PFSK-1 (cell line): ENCODE data around the gene NCAPD3.

Source experiments
- POLR2AphosphoS5 ChIP-seq: IDR thresholded peaks from 2 replicates; pipeline ENCODE4 v1.6.1; 2012; ENCODE audit warnings: low read depth, mild to moderate bottlenecking, control low read depth, low read length, moderate library complexity
- TAF1 ChIP-seq: IDR thresholded peaks from 2 replicates; pipeline ENCODE4 v1.6.1; 2012; ENCODE audit warnings: low read length, control low read depth, borderline replicate concordance; ENCODE audit not compliant: insufficient read depth
- TF ChIP-seq, protein P1 (sequence below), 2 experiments: IDR thresholded peaks; 2 replicates each; pipeline versions ENCODE4 v1.6.1 to v1.8.0; 2011 to 2012; ENCODE audit warnings: low read depth in 2 of 2, low read length in 2 of 2, control low read depth in 1 of 2, inconsistent platforms in 1 of 2, mild to moderate bottlenecking in 1 of 2, moderate library complexity in 1 of 2; ENCODE audit not compliant: insufficient read depth in 1 of 2

DNA sequence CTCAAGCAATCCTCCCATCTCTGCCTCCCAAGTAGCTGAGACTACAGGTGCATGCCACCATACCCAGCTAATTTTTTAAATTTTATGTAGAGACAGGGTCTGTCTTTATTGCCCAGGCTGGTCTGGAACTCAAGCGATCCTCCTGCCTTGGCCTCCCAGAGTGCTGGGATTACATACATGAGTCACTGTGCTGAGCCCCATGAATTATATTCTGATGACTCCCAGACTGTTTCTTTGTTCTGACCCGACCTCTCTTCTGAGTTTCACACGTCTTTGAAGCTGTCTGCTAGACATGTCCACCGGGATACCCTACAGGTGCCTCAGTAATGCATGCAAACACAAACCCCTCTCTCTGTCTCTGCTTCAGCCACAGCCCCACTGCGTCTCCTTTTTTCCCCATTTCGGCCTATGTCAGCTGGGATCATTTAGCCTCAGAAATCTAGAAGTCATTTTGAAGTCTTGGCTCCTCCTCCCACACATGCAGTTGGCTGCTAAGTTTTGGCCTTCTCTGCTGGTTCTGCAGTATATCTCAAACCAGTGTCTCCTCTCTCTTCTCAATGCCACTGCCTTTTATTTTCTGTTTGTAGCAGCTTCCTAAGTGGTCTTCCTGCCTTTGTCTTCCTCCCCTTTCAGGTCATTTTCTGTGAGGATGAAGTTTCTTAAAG is 5.5 kb upstream of the NCAPD3 start:
- no peak for TF ChIP-seq POLR2AphosphoS5
- TF ChIP-seq, protein P1, sequence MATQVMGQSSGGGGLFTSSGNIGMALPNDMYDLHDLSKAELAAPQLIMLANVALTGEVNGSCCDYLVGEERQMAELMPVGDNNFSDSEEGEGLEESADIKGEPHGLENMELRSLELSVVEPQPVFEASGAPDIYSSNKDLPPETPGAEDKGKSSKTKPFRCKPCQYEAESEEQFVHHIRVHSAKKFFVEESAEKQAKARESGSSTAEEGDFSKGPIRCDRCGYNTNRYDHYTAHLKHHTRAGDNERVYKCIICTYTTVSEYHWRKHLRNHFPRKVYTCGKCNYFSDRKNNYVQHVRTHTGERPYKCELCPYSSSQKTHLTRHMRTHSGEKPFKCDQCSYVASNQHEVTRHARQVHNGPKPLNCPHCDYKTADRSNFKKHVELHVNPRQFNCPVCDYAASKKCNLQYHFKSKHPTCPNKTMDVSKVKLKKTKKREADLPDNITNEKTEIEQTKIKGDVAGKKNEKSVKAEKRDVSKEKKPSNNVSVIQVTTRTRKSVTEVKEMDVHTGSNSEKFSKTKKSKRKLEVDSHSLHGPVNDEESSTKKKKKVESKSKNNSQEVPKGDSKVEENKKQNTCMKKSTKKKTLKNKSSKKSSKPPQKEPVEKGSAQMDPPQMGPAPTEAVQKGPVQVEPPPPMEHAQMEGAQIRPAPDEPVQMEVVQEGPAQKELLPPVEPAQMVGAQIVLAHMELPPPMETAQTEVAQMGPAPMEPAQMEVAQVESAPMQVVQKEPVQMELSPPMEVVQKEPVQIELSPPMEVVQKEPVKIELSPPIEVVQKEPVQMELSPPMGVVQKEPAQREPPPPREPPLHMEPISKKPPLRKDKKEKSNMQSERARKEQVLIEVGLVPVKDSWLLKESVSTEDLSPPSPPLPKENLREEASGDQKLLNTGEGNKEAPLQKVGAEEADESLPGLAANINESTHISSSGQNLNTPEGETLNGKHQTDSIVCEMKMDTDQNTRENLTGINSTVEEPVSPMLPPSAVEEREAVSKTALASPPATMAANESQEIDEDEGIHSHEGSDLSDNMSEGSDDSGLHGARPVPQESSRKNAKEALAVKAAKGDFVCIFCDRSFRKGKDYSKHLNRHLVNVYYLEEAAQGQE (IDR thresholded peaks at IDR 0.05; ENCODE audit: insufficient read depth in 1 of 2, low read depth in 2 of 2, low read length in 2 of 2), result no peak
- no peak for TF ChIP-seq TAF1
